Coronary artery (tissue), 2 donors: ENCODE results near the gene CLEC2A.
"Not testable (repeated sequence)": the region's sequence is repeated elsewhere in the genome, so short reads cannot be mapped to it uniquely, and the experiment has no call there.

Source experiments
- DNase-seq: peaks from one replicate; pipeline ENCODE4 v3.0.0-alpha.2; 2017; ENCODE audit warnings: low spot score
- H3K27ac ChIP-seq, 2 donors: fragments of 200-600 bp; sonication (generic); one replicate each; pipeline ENCODE4 v1.5.1; 2016 to 2019
- H3K4me3 ChIP-seq: fragments of 200-600 bp; sonication (generic); 2 replicates; pipeline ENCODE4 v1.5.1; 2016; ENCODE audit warnings: mild to moderate bottlenecking, moderate library complexity
- TF ChIP-seq, protein P1 (sequence below): fragments of 200-600 bp; sonication (generic); IDR thresholded peaks from one replicate; pipeline ENCODE4 v1.5.1; 2019; ENCODE audit warnings: antibody characterized with exemption

CLEC2A gene

DNA sequence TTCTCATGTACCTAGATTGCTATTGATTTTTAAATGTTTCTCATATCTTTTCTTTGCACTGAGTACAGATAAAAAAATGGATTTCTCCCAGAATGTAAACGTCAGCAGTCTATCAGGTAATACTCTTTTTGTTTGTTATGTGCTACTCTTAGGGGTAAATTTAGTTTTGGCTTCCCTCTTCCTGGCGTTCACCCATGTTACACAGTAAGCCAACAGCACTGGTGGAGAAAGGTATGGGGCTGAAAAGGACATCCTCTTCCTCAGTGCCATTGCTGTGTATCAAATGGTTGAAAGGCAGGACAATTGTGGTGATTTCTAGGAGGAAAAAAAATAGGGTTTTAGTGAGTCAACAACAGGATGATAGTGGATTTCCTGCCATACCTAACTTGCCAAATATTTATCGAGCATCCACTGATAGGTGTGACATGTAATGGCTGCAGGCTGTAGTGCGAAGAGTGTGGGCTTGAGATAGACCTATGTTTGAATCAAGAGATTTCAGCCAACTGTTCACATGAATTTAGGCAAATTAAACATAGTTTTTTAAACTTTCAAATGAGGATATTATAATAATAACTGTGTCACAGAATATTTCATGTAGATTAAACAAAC, 43.4 kb downstream of the CLEC2A start:
- Histone ChIP-seq H3K27ac (no peak overlapping the region), H3K4me3 (no peak overlapping the region)
- TF ChIP-seq, protein P1, sequence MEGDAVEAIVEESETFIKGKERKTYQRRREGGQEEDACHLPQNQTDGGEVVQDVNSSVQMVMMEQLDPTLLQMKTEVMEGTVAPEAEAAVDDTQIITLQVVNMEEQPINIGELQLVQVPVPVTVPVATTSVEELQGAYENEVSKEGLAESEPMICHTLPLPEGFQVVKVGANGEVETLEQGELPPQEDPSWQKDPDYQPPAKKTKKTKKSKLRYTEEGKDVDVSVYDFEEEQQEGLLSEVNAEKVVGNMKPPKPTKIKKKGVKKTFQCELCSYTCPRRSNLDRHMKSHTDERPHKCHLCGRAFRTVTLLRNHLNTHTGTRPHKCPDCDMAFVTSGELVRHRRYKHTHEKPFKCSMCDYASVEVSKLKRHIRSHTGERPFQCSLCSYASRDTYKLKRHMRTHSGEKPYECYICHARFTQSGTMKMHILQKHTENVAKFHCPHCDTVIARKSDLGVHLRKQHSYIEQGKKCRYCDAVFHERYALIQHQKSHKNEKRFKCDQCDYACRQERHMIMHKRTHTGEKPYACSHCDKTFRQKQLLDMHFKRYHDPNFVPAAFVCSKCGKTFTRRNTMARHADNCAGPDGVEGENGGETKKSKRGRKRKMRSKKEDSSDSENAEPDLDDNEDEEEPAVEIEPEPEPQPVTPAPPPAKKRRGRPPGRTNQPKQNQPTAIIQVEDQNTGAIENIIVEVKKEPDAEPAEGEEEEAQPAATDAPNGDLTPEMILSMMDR: no peak
- DNase-seq: no peak

DNA sequence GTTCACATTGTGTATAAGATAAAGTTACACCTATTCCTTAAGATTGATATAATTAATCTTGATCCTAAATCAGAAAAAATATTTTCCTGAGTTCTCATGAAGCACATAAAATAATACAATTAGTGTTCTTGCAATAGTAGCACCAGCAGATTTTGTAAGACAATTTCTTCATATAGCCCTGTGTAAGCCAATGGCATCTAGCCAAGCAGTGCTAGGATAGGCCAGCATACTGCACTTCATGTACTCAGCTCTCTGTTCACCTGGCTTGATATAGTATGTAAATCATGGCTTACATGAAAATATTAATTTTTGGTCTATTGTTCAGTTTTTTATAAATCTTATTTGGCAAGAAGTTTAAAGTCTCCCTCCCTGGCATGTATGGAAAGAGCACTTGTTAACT, 49.0 kb downstream of the CLEC2A start:
- no peak for DNase-seq
- Histone ChIP-seq H3K27ac (no peak overlapping the region), H3K4me3 (no peak overlapping the region)
- TF ChIP-seq, protein P1: no peak

DNA sequence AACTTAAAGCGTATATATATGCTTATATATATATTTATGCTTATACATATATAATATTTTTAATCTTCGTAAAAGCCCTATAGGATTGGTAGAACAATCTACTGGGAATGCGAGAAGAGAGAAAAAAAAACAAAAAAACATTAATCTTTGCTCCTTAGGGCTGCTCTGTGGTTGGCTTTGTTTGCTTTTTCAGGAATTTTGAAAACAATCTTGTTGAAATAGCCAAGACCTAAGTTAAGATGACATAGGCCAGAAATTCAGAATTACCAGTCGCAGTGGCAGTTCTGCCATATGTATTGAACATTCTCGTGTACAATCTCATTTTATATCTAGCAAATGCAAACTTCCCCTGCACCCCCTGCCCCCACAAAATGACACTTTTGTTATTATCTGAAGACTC, 50.2 kb downstream of the CLEC2A start:
- TF ChIP-seq, protein P1: no peak
- Histone ChIP-seq H3K27ac (no peak overlapping the region), H3K4me3 (no peak overlapping the region)
- no peak for DNase-seq

DNA sequence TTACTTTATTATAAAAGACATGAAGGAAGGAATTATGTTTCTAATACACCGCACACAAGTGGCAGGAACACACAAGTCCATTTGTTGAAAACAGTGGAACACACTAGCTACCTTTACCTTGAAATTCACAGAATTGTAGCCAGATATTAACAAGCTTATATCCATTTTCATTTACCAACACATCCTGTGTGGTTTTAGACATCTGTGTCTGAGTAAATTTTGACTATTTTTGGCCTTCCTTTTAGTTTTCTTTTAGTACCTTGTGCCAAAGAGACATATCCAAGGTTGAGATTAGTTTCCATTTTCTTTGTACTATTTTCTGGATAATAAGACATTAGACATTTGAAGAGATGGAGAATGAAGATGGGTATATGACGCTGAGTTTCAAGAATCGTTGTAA, 50.9 kb downstream of the CLEC2A start, which contains the start of gene KLRF2:
TSS of gene KLRF2 (plus strand) at position 244 of the 400 bp plus-strand sequence. CDS start at position 351, 107 bp downstream.
- DNase-seq: no peak
- H3K4me3 ChIP-seq: no peak within 1 kb of the TSS
- TF ChIP-seq, protein P1: no peak

DNA sequence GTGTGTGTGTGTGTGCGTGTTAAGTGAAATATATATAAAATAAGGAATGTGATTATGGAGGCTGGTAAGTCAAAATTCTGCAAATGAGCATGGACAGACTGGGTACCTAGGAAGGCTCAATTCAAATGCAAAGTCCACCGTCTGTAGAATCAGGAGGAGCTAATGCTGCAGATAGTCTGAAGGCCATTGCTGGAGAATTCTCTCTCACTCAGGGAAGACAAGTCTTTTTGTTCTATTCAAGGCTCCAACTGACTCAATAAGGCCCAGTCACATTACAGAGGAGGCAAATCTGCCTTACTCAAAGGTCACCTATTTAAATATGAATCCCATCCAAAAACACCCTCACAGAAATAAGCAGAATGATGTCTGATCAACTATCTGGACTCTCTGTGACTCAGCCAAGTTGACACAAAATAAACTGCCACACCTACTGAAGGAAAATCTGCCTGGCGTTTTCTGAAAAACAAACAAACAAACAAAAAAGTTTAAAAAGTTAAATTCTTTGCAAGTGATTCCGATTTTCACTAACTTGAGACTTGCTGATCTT, 51.6 kb downstream of the CLEC2A start:
- Histone ChIP-seq H3K27ac (no peak overlapping the region), H3K4me3 (no peak overlapping the region)
- TF ChIP-seq, protein P1: no peak
- no peak for DNase-seq

More for the DNA sequence above, 50.9 kb downstream of the CLEC2A start, which contains the start of gene KLRF2:
- no peak within 1 kb of the TSS for H3K27ac ChIP-seq

DNA sequence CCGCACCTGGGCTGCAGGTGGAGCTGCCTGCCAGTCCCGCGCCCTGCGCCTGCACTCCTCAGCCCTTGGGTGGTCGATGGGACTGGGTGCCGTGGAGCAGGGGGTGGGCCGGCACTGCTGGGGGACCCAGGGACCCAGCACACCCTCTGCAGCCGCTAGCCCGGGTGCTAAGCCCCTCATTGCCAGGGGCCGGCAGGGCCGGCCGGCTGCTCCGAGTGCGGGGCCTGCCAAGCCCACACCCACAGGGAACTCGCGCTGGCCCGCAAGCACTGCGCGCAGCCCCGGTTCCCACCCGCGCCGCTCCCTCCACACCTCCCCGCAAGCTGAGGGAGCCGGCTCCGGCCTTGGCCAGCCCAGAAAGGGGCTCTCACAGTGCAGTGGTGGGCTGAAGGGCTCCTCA, 56.0 kb downstream of the CLEC2A start:
- H3K27ac ChIP-seq, DNase-seq, H3K4me3 ChIP-seq: not testable (repeated sequence)

DNA sequence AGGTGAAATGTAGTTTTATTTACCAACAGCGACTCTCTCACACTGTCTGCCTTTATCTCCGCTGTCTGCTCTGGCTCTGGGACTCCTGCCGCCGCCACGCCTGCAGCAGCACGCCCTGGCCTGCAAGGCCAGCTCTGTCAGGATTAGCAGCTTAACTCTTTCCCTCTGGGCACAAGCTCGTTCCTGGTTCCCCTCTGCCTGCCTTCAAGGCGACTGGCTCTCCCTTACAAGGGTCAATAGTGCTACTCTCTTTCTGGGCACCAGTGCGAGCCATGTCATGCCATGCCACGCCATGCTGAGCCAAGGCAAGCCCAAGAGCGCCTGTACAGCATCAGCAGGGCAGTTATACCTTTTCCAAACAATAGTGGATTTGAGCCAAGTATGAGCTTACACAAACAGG, 59.4 kb downstream of the CLEC2A start:
- TF ChIP-seq, protein P1: no peak
- no peak for DNase-seq
- H3K4me3 ChIP-seq: no peak overlapping the region
- H3K27ac ChIP-seq: no peak overlapping the region
